Activated T-helper 1 cell treated with anti-CD3 and anti-CD28 coated beads, Interleukin-12 subunit alpha, Interleukin-12 subunit beta, Interleukin-2, Interleukin-4 antibody, amounts not matched to agents 30 ng/mL and 10 ng/mL and 1 ng/mL, durations not matched to agents 14 hours and 24 hours and 36 hours (primary cell): ENCODE data around the gene PBX3. TPM values are rescaled to one million over a fixed set of nuclear protein-coding genes. Genes with fewer than 3 reads are reported as not detected.
"Not testable (repeated sequence)": the region's sequence is repeated elsewhere in the genome, so short reads cannot be mapped to it uniquely, and the experiment has no call there.

Experiments
- DNase-seq: peaks from one replicate; pipeline ENCODE4 v3.0.0; 2021; ENCODE audit warnings: low spot score
- H3K27ac Mint-ChIP-seq: one replicate; pipeline ENCODE4 v1.8.0; 2021; ENCODE audit warnings: mild to moderate bottlenecking, mixed read lengths
- H3K27me3 Mint-ChIP-seq: one replicate; pipeline ENCODE4 v1.8.0; 2022; ENCODE audit warnings: mild to moderate bottlenecking, moderate library complexity, mixed read lengths; ENCODE audit not compliant: insufficient read depth
- H3K36me3 Mint-ChIP-seq: one replicate; pipeline ENCODE4 v1.8.0; 2021; ENCODE audit warnings: low read depth, mixed read lengths
- H3K4me1 Mint-ChIP-seq: one replicate; pipeline ENCODE4 v1.8.0; 2021; ENCODE audit warnings: low read depth, mixed read lengths
- H3K4me3 Mint-ChIP-seq: one replicate; pipeline ENCODE4 v1.8.0; 2021; ENCODE audit warnings: mild to moderate bottlenecking, moderate library complexity, mixed read lengths
- H3K9me3 Mint-ChIP-seq: one replicate; pipeline ENCODE4 v1.8.0; 2021; ENCODE audit warnings: mixed read lengths
- intact Hi-C: fragments of 100-400 bp; cut with micrococcal nuclease; formaldehyde crosslinking; loops from one replicate; pipeline ENCODE4 v1.15.1; 2024
- total RNA-seq: library from RNA; stranded (reverse); gene quantifications from 2 replicates; pipeline ENCODE4 v1.2.3, GENCODE V29; 2022

The PBX3 gene
- total RNA-seq, 1 donor from 2014 or later: 24.2 TPM

GRCh38 chr9:125766468-125767221, 19.5 kb downstream of the PBX3 start:
- H3K9me3 Mint-ChIP-seq: no peaks in the 10 kb centered on the region
- H3K36me3 Mint-ChIP-seq: peaks cover 4% of the 10 kb centered on the region
- no peak overlapping the region for H3K27ac Mint-ChIP-seq
- no peak for DNase-seq
- H3K27me3 Mint-ChIP-seq: peaks cover 3% of the 10 kb centered on the region
- H3K4me3 Mint-ChIP-seq: no peak overlapping the region
- H3K4me1 Mint-ChIP-seq: peaks cover 9% of the 10 kb centered on the region
- intact Hi-C loops: no loop called here

- no peak overlapping the region for H3K27ac Mint-ChIP-seq
- H3K4me3 Mint-ChIP-seq: no peak overlapping the region
- no peak for DNase-seq
- H3K27me3 Mint-ChIP-seq: peaks cover 3% of the 10 kb centered on the region
- H3K36me3 Mint-ChIP-seq: peaks cover 6% of the 10 kb centered on the region
- intact Hi-C loops: no loop called here
- H3K9me3 Mint-ChIP-seq: no peaks in the 10 kb centered on the region
- peaks cover 9% of the 10 kb centered on the region for H3K4me1 Mint-ChIP-seq
These were observed 20.2 kb downstream of the PBX3 start for GRCh38 chr9:125767349-125767748.

DNA sequence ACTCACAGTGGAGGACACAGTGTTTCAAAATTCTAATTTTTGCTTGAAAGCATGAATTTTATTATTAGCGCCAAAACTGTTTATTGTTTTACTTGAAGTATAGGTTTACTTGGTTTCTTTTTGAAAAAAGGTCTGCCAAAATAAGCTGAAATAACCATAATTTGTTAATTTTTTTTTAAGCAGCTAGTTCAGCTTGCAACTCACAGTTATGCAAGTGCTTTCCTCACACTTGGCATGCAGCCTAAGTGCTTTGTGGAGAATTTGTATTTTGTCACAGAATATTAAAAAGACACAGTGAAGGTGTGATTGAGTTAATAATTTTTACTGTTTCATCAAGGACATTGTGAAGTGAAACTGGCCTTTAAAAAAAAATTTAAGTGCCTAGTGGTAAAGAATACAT, 21.6 kb downstream of the PBX3 start:
- no peak for DNase-seq
- intact Hi-C loops: no loop called here
- H3K27ac Mint-ChIP-seq: no peak overlapping the region
- no peak overlapping the region for H3K4me3 Mint-ChIP-seq
- H3K27me3 Mint-ChIP-seq: peaks cover 1% of the 10 kb centered on the region
- peaks cover 9% of the 10 kb centered on the region for H3K4me1 Mint-ChIP-seq
- peaks cover 6% of the 10 kb centered on the region for H3K36me3 Mint-ChIP-seq
- no peaks in the 10 kb centered on the region for H3K9me3 Mint-ChIP-seq

DNA sequence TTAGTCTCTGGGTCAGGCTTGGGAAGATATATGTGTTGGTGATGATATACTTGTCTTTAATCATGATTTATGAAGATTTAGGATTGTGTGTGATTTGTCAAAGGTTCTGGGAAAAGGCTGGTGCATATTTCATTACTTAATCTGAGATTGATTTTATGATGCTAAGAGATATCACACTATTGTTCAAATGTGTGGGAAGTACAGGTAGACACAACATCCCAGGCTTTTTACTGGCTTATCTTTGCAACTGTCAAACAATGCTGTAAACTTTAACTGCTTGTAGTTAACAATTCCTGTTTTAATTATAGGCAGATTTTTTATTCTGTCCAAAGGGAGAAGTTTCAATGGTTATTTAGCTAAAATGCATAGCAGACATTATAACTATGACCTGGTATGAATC, 23.9 kb downstream of the PBX3 start:
- intact Hi-C loops: no loop called here
- Mint-ChIP-seq H3K27me3 (peaks cover 1% of the 10 kb centered on the region), H3K36me3 (peaks cover 4% of the 10 kb centered on the region), H3K4me3 (no peak overlapping the region), H3K9me3 (no peaks in the 10 kb centered on the region), H3K27ac (no peak overlapping the region), H3K4me1 (peaks cover 9% of the 10 kb centered on the region)
- DNase-seq: no peak

DNA sequence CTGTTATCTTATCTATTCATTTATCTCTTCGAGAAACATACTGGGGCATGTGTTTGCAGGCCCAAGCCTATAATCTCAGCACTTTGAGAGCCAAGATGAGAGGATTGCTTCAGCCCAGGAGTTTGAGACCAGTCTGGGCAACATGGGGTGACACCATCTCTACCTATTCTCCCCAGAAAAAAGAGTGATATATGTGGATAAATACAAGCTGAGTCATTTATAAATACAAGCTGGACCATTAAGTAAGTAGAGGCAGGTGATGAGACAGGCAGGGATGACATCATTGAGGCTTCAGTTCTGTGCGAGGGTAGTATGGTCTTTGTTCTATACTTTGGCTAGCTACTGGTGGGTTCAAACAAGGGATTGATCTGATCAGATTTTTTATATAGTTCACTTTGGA, 25.6 kb downstream of the PBX3 start:
- Mint-ChIP-seq H3K27me3 (peaks cover 1% of the 10 kb centered on the region), H3K36me3 (peaks cover 1% of the 10 kb centered on the region), H3K27ac (no peak overlapping the region), H3K4me1 (peaks cover 1% of the 10 kb centered on the region), H3K9me3 (no peaks in the 10 kb centered on the region), H3K4me3 (no peak overlapping the region)
- intact Hi-C loops: no loop called here
- no peak for DNase-seq

DNA sequence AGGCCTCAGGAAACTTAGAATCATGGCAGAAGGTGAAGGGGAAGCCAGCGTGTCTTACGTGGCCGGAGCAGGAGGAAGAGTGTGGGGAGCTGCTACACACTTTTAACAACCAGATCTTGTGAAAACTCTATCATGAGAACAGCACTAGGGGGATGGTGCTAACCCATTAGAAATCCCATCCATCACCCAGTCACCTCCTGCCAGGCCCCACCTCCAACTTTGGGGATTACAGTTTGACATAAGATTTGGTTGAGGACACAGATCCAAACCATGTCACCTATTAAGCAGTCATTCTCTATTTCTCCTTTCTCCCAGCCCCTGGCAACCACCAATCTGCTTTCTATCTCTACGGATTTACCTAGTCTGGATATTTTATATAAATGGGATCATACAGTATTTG, 26.9 kb downstream of the PBX3 start:
- H3K27ac Mint-ChIP-seq: no peak overlapping the region
- no peak for DNase-seq
- no peaks in the 10 kb centered on the region for H3K4me1 Mint-ChIP-seq
- no peak overlapping the region for H3K4me3 Mint-ChIP-seq
- no peaks in the 10 kb centered on the region for H3K9me3 Mint-ChIP-seq
- no peaks in the 10 kb centered on the region for H3K27me3 Mint-ChIP-seq
- peaks cover 1% of the 10 kb centered on the region for H3K36me3 Mint-ChIP-seq
- intact Hi-C loops: no loop called here

- H3K36me3 Mint-ChIP-seq, H3K27me3 Mint-ChIP-seq, H3K4me3 Mint-ChIP-seq, H3K9me3 Mint-ChIP-seq, H3K27ac Mint-ChIP-seq, DNase-seq, H3K4me1 Mint-ChIP-seq, intact Hi-C loops: not testable (repeated sequence)
These were observed 29.6 kb downstream of the PBX3 start for GRCh38 chr9:125776789-125777188.

DNA sequence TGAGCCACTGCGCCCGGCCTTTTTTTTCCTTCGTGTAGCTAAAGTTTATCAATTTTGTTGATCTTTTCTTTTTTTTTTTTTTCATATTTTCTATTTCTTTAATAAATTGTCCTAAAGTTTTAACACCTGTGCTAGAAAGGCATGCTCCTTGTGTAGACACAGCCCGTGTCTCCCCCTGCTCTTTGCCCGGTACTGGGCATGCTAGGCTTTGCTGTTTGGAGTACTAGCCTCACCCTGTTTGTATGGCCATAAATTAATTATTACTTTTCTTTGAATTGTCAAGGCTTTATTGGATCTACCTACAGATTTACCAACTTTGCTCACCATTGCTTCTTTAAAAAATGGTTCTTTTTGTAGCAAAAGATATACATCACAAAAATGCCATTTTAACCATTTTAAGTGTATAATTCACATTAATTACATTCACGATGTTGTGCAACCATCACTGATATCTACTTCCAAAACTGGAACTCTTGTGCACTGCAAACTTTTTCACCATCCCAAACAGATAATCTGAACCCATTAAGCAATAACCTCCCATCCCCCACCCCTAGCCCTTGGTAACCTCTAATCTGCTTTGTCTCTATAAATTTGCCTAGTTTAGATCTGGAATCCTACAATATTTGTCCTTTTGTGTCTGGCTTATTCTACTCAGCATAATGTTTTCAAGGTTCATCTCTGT, 31.5 kb downstream of the PBX3 start:
- H3K36me3 Mint-ChIP-seq, H3K4me1 Mint-ChIP-seq, H3K27ac Mint-ChIP-seq, intact Hi-C loops, H3K4me3 Mint-ChIP-seq, H3K9me3 Mint-ChIP-seq, DNase-seq, H3K27me3 Mint-ChIP-seq: not testable (repeated sequence)

DNA sequence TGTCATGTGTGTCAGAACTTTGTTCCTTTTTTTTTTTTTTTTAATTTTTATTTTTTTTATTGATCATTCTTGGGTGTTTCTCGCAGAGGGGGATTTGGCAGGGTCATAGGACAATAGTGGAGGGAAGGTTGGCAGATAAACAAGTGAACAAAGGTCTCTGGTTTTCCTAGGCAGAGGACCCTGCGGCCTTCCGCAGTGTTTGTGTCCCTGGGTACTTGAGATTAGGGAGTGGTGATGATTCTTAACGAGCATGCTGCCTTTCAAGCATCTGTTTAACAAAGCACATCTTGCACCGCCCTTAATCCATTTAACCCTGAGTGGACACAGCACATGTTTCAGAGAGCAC, 32.0 kb downstream of the PBX3 start:
- H3K27me3 Mint-ChIP-seq, H3K4me3 Mint-ChIP-seq, H3K9me3 Mint-ChIP-seq, H3K4me1 Mint-ChIP-seq, DNase-seq, intact Hi-C loops, H3K36me3 Mint-ChIP-seq, H3K27ac Mint-ChIP-seq: not testable (repeated sequence)

DNA sequence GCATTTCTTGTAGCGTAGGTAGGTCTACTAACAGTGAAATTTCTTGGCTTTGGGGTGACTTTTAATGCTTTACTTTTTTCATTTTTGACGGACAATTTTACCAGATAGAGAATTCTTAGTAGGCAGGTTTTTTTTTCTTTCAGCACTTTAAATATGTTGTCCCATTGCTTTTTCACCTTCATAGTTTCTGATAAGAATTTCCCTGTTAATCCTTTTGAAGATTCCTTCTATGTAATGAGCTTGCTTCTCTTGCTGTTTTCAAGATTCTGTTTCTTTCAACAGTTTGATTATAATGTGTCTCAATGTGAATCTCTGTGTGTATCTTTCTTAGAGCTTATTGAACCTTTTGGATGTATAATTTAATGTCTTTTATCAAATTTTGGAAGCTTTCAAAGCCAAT, 35.5 kb downstream of the PBX3 start:
- Mint-ChIP-seq H3K9me3 (peaks cover 6% of the 10 kb centered on the region), H3K4me1 (peaks cover 12% of the 10 kb centered on the region), H3K4me3 (no peak overlapping the region), H3K27ac (no peak overlapping the region), H3K27me3 (no peaks in the 10 kb centered on the region), H3K36me3 (peaks cover 11% of the 10 kb centered on the region)
- DNase-seq: no peak
- intact Hi-C loops: no loop called here

- Mint-ChIP-seq H3K9me3 (peaks cover 6% of the 10 kb centered on the region), H3K4me3 (no peak overlapping the region), H3K4me1 (peaks cover 12% of the 10 kb centered on the region), H3K36me3 (peaks cover 11% of the 10 kb centered on the region), H3K27me3 (no peaks in the 10 kb centered on the region), H3K27ac (no peak overlapping the region)
- intact Hi-C loops: no loop called here
- DNase-seq: no peak
These were observed 37.3 kb downstream of the PBX3 start for GRCh38 chr9:125784286-125785049.

DNA sequence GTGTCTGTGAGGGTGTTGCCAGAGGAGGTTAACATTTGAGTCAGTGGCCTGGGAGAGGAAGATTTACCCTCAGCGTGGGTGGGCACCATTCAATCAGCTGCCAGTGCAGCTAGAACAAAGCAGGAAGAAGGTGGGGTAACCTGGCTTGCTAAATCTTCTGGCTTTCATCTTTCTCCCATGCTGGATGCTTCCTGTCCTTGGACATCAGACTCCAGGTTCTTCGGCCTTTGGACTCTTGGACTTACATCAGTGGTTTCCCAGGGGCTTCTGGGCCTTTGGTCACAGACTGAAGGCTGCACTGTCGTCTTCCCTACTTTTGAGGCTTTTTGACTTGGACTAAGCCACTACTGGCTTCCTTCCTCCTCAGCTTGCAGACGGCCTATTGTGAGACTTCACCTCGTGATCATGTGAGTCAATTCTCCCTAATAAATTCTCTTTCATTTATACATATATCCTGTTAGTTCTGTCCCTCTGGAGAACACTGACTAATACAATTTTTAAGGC, 38.1 kb downstream of the PBX3 start:
- Mint-ChIP-seq H3K4me1 (peaks cover 12% of the 10 kb centered on the region), H3K4me3 (no peak overlapping the region), H3K27me3 (no peaks in the 10 kb centered on the region), H3K9me3 (peaks cover 6% of the 10 kb centered on the region), H3K36me3 (peaks cover 11% of the 10 kb centered on the region), H3K27ac (peak overlapping the region; percentile 18)
- intact Hi-C loops: no loop called here
- DNase-seq: no peak

GRCh38 chr9:125787715-125788114, 40.5 kb downstream of the PBX3 start:
- H3K27me3 Mint-ChIP-seq: no peaks in the 10 kb centered on the region

More at GRCh38 chr9:125787715-125788114, 40.5 kb downstream of the PBX3 start:
- Mint-ChIP-seq H3K27ac (no peak overlapping the region), H3K36me3 (peaks cover 7% of the 10 kb centered on the region), H3K4me1 (peaks cover 12% of the 10 kb centered on the region), H3K4me3 (no peak overlapping the region), H3K9me3 (no peaks in the 10 kb centered on the region)
- intact Hi-C loops: no loop called here
- no peak for DNase-seq
